AG09309 (cell line): Measurements from ENCODE around the gene LUZP1.
A peak's percentile ranks its signal among the peaks of the same experiment; 100 is the strongest.

Experiments
- DNase-seq: peaks from one replicate; pipeline ENCODE4 v3.0.0-alpha.2; 2010; ENCODE audit warnings: low read depth
- H3K4me3 ChIP-seq: 2 replicates; pipeline ENCODE4 v1.5.1; 2011; ENCODE audit warnings: mild to moderate bottlenecking, low read depth, low read length, moderate library complexity; ENCODE audit not compliant: control insufficient read depth
- CTCF ChIP-seq: IDR thresholded peaks from 2 replicates; pipeline ENCODE4 v1.5.1; 2011; ENCODE audit warnings: mild to moderate bottlenecking, low read depth, low read length, inconsistent platforms; ENCODE audit not compliant: insufficient read depth, control insufficient read depth; ENCODE audit errors: missing control alignments

LUZP1 gene

GRCh38 chr1:23101101-23101827, 67.4 kb downstream of the LUZP1 start:
- H3K4me3 ChIP-seq: no peak overlapping the region
- TF ChIP-seq CTCF: no peak
- DNase-seq: no peak

GRCh38 chr1:23100074-23100748, 68.4 kb downstream of the LUZP1 start:
- DNase-seq: peak; percentile 86
- no peak overlapping the region for H3K4me3 ChIP-seq
- no peak for TF ChIP-seq CTCF

DNA sequence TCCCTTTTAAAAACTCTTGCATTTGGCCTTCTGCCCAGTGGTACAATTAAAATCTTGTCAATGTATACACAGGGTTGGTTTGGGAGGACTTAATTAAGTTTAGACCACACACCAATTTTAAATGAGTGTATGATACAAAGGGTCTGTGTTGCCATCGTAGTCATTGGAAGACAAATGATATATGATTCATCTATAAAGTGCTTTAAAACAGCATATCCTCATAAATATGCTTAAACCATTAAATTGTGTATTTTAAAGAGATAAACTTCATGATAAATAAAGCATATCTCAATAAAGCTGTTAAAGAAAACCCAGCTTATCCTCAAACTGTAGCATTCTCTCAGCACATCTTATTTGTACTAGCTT, 69.5 kb downstream of the LUZP1 start:
- no peak for TF ChIP-seq CTCF
- H3K4me3 ChIP-seq: no peak overlapping the region
- DNase-seq: no peak

DNA sequence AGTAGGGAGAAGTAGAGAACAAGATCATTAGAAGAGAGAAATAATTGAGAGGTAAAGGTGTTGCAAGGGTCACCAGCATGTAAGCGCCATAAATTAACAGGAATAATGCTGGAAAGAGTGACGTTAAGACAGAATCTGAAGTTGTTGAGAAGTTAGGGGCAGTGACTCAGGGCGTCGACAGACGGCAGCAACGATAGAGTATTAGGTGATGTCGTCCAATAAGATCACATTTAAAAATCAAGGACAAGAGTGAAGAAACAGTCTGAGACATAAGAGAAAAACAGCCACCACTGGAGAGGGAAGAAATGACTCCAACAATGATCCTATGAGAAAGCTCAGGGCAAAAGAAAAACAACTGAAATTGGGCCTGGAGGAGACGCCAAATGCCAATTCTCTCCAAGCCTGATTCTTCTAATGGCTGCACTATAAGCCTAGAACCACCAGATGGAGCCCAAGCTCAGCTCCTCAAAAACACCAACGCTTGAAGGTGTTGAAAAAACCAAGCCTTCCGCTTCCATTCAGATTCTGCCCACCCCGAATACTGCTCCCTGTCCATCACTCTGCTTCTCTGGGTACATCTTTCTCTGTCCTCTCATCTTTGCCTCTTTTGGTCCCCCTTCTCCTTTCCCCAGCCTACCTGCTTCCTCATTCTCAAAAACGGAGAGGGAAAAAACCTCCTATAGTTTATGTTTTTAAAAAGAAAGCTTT, 70.0 kb downstream of the LUZP1 start:
- DNase-seq: peak; percentile 41
- TF ChIP-seq CTCF: peak; percentile 92
- no peak overlapping the region for H3K4me3 ChIP-seq

DNA sequence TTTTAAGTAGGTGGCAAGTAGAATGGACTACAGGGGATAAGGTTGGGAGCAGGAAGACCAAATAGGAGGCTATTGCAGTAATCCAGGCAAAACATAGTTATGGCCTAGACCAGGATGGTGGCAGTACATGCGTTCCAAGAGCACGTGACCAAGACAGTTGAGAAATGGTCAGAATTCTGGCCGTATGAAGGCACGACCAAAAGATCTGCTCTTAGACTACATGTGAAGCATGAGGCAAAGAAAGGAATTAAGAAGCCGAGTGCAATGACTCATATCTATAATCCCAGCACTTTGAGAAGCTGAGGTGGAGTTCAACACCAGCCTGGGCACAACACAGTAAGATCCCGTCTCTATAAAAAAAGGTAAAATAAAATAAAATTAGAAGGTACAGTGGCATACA, 71.3 kb downstream of the LUZP1 start:
- DNase-seq: no peak
- H3K4me3 ChIP-seq: no peak overlapping the region
- no peak for TF ChIP-seq CTCF

DNA sequence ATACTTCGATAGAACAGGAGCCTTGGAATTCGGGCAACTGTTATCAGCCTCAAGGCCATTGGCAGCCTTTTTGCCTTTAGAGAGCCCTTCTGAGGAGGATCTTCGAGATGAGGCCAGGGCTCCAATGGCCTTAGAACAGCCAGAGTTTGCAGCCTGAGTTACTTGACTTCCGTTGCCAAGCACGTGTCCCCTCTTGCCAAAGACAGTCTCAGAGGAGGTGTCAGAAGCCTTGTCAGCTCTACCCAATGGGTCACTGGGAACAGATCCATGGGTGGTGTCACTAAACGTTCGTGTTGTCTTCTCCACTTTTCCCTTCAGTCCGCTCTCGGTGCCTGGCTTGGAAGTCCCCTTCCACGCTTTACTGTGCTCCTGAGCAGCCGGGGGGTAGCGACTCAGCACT, 76.2 kb downstream of the LUZP1 start:
- no peak for TF ChIP-seq CTCF

More for the DNA sequence above, 76.2 kb downstream of the LUZP1 start:
- H3K4me3 ChIP-seq: no peak overlapping the region
- DNase-seq: no peak
